CD1c-positive myeloid dendritic cell (primary cell): ENCODE data around the gene CHPF2.
A peak's percentile ranks its signal among the peaks of the same experiment; 100 is the strongest.

ENCODE experiments used
- DNase-seq: peaks from one replicate; pipeline ENCODE4 v3.0.0-alpha.2; 2016; ENCODE audit errors: extremely low spot score

Gene CHPF2

GRCh38 chr7:151260883-151261282, 28.6 kb downstream of the CHPF2 start:
- no peak for DNase-seq

GRCh38 chr7:151261529-151261928, 29.2 kb downstream of the CHPF2 start:
- DNase-seq, result no peak

- no peak for DNase-seq
Measured at GRCh38 chr7:151264615-151265014, 32.3 kb downstream of the CHPF2 start.

GRCh38 chr7:151265351-151265931, 33.2 kb downstream of the CHPF2 start:
- DNase-seq, result no peak

GRCh38 chr7:151269511-151269910, 37.2 kb downstream of the CHPF2 start:
- no peak for DNase-seq

- peak; percentile 87 for DNase-seq
Measured at GRCh38 chr7:151271699-151272355, 39.5 kb downstream of the CHPF2 start.

- no peak for DNase-seq
Measured at GRCh38 chr7:151272405-151272804, 40.1 kb downstream of the CHPF2 start.

- DNase-seq, result no peak
Measured at GRCh38 chr7:151272877-151273276, 40.6 kb downstream of the CHPF2 start.

GRCh38 chr7:151273651-151274390, 41.5 kb downstream of the CHPF2 start:
- peak; percentile 53 for DNase-seq

- peak; percentile 2 for DNase-seq
Measured at GRCh38 chr7:151274396-151274795, 42.1 kb downstream of the CHPF2 start.

- DNase-seq, result no peak
Measured at GRCh38 chr7:151274936-151275812, 42.9 kb downstream of the CHPF2 start.

- peak; percentile 5 for DNase-seq
Measured at GRCh38 chr7:151275813-151276577, 43.7 kb downstream of the CHPF2 start.

GRCh38 chr7:151276666-151277590, 44.6 kb downstream of the CHPF2 start:
- DNase-seq, result peak; percentile 71

GRCh38 chr7:151277631-151278030, 45.3 kb downstream of the CHPF2 start:
- DNase-seq, result no peak

GRCh38 chr7:151278949-151279348, 46.7 kb downstream of the CHPF2 start:
- DNase-seq, result no peak

- no peak for DNase-seq
Measured at GRCh38 chr7:151279868-151280267, 47.6 kb downstream of the CHPF2 start.

- DNase-seq, result no peak
Measured at GRCh38 chr7:151280388-151281019, 48.2 kb downstream of the CHPF2 start.

GRCh38 chr7:151281686-151282085, 49.4 kb downstream of the CHPF2 start:
- DNase-seq, result no peak

- no peak for DNase-seq
Measured at GRCh38 chr7:151282111-151282510, 49.8 kb downstream of the CHPF2 start.

GRCh38 chr7:151283302-151283701, 51.0 kb downstream of the CHPF2 start:
- DNase-seq, result no peak
